GM13977 (cell line): ENCODE results near the gene ATP6V1E1.

ENCODE experiments used
- DNase-seq: peaks from one replicate; pipeline ENCODE4 v3.0.0; 2012; ENCODE audit warnings: low spot score
- CTCF ChIP-seq: IDR thresholded peaks from 2 replicates; pipeline ENCODE4 v1.5.1; 2012; ENCODE audit warnings: mild to moderate bottlenecking, control low read depth; ENCODE audit not compliant: insufficient read depth; ENCODE audit errors: extremely low read depth, missing control alignments
- in situ Hi-C: fragments of 300-500 bp; cut with MboI; formaldehyde crosslinking; loops from one replicate; pipeline ENCODE4 v1.12.0; 2022; ENCODE audit warnings: low sequenced_read_pairs, low pct_unique_long_range_greater_than_20kb, mixed read lengths, inconsistent platforms; ENCODE audit not compliant: unreplicated experiment

Gene ATP6V1E1

GRCh38 chr22:17613280-17613679 is 15.3 kb downstream of the ATP6V1E1 start:
- no peak for TF ChIP-seq CTCF
- in situ Hi-C loops: no loop called here
- no peak for DNase-seq

- no peak for TF ChIP-seq CTCF
- in situ Hi-C loops: no loop called here
- DNase-seq: no peak
Measured at GRCh38 chr22:17612057-17612456, 16.5 kb downstream of the ATP6V1E1 start.

- DNase-seq: no peak
- in situ Hi-C loops: no loop called here
- TF ChIP-seq CTCF: no peak
Measured at GRCh38 chr22:17607891-17608521, 20.5 kb downstream of the ATP6V1E1 start.

- DNase-seq: no peak
- in situ Hi-C loops: no loop called here
- TF ChIP-seq CTCF: no peak
Measured at GRCh38 chr22:17606496-17606895, 22.1 kb downstream of the ATP6V1E1 start.

GRCh38 chr22:17603668-17604067 is 24.9 kb downstream of the ATP6V1E1 start:
- DNase-seq: no peak
- TF ChIP-seq CTCF: no peak
- in situ Hi-C loops: no loop called here

GRCh38 chr22:17601031-17601430 is 27.5 kb downstream of the ATP6V1E1 start:
- TF ChIP-seq CTCF: no peak
- in situ Hi-C loops: no loop called here
- DNase-seq: no peak
